Keratinocyte (primary cell): ENCODE results near the gene GLE1.
"Not testable (repeated sequence)": the region's sequence is repeated elsewhere in the genome, so short reads cannot be mapped to it uniquely, and the experiment has no call there.

ENCODE experiments used
- EZH2 ChIP-seq: IDR thresholded peaks from one replicate; pipeline ENCODE4 v1.6.1; 2012; ENCODE audit warnings: inconsistent platforms, mild to moderate bottlenecking, low read length, moderate library complexity
- TF ChIP-seq, protein P1 (sequence below), 3 experiments: IDR thresholded peaks in 1 of 3; conservative IDR thresholded peaks in 1 of 3; optimal IDR thresholded peaks in 1 of 3; 2 replicates in 2 of 3; 3 replicates in 1 of 3; pipeline versions ENCODE3 to v1.5.1; 2011; ENCODE audit warnings: low read length in 3 of 3, mild to moderate bottlenecking in 3 of 3, moderate library complexity in 2 of 3, control low read depth in 1 of 3, inconsistent platforms in 1 of 3; ENCODE audit not compliant: insufficient read depth in 2 of 3; ENCODE audit errors: extremely low read depth in 1 of 3

DNA sequence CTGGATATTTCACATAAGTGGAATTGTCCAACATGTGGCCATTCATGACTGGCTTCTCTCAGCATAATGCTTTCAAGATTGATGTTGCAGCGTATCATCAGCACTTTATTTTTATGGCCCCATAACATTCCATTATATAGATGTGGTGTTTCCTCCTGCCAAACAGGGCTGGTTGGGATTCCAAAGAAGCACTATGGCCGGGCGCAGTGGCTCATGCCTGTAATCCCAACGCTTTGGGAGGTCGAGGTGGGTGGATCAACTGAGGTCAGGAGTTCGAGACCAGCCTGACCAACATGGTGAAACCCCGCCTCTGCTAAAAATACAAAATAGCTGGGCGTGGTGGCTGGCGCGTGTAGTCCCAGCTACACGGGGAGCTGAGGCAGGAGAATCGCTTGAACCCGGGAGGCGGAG, 1.1 kb upstream of the GLE1 start:
- TF ChIP-seq, protein P1, sequence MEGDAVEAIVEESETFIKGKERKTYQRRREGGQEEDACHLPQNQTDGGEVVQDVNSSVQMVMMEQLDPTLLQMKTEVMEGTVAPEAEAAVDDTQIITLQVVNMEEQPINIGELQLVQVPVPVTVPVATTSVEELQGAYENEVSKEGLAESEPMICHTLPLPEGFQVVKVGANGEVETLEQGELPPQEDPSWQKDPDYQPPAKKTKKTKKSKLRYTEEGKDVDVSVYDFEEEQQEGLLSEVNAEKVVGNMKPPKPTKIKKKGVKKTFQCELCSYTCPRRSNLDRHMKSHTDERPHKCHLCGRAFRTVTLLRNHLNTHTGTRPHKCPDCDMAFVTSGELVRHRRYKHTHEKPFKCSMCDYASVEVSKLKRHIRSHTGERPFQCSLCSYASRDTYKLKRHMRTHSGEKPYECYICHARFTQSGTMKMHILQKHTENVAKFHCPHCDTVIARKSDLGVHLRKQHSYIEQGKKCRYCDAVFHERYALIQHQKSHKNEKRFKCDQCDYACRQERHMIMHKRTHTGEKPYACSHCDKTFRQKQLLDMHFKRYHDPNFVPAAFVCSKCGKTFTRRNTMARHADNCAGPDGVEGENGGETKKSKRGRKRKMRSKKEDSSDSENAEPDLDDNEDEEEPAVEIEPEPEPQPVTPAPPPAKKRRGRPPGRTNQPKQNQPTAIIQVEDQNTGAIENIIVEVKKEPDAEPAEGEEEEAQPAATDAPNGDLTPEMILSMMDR (optimal IDR thresholded peaks at IDR 0.05 in 1 of 3, IDR thresholded peaks at IDR 0.05 in 1 of 3, conservative IDR thresholded peaks at IDR 0.05 in 1 of 3; ENCODE audit: extremely low read depth in 1 of 3, insufficient read depth in 2 of 3, low read length in 3 of 3): not testable (repeated sequence)
- not testable (repeated sequence) for TF ChIP-seq EZH2
